Colon (tissue), 2 donors: ENCODE measurements around the gene UST.
"Not testable (repeated sequence)": the region's sequence is repeated elsewhere in the genome, so short reads cannot be mapped to it uniquely, and the experiment has no call there.

Source experiments
- FAIRE-seq: peaks from 2 replicates; lab custom pipeline; 2012; peaks lifted over from hg19 to GRCh38; lab: Jason Lieb, UNC
- donor health status: control.
- donor health status: control.

UST gene

DNA sequence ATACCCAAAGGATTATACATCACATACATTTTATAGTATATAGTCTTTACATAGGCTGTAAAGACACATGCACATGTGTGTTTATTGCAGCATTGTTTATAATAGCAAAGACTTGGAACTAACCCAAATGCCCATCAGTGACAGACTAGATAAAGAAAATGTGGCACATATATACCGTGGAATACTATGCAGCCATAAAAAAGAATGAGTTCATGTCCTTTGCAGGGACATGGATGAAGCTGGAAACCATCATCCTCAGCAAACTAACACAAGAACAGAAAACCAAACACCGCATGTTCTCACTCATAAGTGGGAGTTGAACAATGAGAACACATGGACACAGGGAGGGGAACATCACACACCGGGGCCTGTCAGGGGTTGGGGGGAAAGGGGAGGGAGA is 231.5 kb downstream of the UST start:
- not testable (repeated sequence) for FAIRE-seq

DNA sequence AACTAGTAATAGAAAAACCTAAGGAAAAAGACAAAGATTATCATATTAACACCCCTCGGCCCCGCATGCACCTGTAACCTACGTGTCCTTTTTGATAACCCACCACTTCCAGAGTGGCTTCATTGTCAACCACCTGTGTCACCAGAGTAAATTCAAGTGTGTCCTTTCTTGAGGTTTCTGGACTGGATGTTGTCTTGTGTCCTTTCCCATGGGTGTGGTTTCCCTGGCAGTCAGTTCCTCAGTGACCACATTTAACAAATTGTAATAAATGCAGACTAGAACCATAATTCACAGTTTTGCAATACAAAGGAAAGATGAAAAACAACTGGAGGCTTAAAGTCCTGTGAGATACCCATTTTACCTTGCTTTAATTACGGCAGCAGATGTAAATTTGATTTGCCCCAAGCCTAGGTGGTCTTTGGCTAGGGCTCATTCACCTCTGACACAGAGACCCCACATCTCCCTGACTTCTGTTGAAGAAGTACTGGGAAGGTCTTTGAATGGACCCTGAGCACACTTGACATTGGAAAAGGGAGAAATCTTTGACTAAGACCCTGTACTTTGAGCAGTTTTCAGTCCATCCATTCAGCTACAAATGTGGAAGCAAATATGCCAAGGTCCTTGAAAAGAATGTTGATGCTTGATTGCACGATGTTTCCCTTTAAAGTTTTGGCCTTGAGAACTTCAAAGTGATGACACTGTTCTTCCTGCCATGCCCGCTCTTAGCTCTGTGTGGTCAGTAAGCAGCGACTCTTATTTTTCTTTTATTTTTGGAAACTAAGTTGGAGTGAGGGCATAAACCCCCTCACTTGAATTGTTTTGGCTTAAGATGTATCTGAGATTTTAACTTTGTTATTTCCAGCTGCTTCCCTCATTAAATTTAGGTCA is 232.4 kb downstream of the UST start:
- FAIRE-seq, result no peak

DNA sequence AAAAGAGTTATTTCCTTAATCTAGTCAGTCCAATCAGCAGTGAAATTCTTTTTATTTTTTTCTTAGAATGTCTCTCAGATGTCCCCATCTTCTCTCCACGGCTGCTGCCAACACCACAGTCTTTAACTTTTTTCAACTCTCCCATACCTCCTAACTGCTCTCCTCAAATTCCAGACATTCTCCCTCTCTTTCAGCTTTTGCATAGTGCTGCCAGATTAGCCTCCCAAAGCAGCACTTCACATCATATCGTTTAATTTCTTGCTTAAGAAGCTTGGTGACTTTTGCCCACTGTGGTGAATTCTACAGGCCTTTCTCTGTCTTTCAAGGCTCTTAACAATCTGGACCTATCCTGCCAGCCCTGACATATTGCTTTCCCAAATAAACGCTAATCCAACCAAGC is 233.4 kb downstream of the UST start:
- FAIRE-seq, result no peak

DNA sequence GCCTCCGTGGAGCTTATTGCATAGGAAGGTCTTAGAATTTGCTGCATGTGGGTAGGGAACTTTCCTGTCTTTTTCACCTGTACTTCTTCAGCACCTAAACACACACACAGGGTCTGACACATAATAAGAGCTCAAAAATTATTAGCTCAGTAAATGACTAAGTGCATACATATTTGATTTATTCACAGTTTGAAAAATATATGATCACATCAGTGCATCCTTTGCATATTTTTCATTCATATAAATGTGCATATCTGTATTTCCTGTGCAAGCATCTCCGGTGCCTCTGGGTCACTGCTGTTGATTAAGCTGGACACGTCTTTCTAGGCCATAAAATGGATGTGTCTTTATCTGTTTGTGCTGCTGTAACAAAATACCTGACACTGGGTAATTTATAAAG is 234.7 kb downstream of the UST start:
- FAIRE-seq, result no peak

DNA sequence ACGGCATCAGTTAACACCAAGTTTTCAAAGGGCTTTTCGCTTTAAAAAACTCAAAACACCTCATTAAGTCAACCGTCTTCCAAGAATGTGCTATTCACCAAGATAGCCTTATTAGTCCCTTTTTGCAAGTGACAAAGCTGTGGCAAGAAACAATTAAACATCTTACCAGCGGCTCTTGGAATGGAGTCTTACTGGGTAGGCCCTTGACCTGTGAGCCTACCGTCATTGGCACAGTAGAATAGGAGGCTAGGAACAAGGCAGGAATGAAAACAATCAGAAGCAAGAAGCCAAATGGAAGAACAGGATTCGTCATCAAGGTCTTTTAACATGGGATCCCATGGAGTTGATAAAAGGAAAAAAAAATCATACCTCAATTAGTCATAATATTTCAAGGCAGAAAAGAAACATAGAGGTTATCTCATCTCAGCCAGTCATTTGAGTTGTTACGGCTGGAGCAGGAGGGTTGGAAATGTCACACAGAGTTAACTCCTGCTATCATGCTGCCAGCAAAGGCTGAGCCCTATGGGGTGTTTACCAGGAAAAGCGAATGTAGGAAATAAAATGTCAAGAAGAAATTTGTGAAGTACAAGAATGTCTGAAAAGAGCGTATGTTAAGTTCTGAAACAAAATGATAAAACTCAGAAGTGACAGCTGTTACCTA is 236.4 kb downstream of the UST start:
- no peak for FAIRE-seq

DNA sequence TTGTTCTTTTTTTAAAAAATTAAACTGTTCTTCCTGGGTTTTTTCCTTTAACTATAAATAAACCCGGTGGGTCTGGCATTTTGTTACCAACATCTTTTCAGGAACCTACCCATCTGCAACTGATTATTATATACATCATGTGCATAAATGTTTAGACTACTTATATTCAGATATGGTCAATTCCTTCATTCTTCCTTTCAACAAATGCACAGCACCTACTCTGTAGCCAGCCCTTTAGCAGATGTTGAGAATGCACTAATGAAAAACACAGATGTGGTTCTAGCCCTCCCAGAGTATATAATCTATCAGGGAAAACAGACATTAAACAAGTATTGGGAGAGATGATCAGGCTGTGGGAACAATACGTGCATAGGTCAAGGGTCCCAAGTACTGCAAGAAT is 237.1 kb downstream of the UST start:
- no peak for FAIRE-seq

DNA sequence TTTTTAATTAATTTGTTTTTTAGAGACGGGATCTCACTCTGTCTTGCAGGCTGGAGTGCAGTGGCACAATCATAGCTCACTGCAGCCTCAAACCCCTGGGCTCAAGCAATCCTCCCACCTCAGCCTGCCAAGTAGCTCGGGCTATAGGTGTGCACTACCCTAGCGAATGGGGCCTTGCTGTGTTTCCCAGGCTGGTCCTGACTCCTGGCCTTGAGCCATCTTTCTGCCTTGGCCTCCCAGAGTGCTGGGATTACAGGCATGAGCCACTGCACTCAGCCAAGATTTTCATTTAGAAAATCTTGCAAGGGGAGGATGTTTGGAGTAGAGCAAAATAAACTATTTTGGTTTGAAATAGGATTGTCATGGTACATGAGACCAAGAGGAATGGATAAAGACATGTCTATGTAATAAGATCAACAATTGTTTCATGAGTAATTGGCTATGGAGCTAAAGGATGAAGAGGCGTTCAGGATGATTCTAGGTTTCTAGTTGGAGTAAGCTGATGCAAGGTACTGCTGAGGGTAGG is 237.8 kb downstream of the UST start:
- FAIRE-seq, result no peak

DNA sequence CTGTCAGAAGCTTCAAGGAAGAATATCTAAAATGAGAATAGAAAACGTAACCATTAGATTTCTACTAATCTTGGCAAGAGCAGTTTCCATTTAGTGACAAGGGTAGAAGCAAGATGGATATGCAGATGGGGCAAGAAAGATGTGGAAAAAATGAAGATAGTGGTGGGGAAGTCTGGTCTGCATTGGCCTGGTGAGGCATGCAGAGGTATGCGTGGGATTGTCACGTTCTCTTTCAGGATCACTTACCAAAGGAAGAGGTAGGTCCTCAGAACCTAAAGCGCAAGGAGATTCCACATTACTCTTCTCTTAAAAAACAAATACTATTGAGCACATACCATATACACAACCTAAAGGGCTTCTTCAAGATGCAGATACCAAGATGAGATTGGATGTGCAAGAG is 238.7 kb downstream of the UST start:
- FAIRE-seq, result no peak

DNA sequence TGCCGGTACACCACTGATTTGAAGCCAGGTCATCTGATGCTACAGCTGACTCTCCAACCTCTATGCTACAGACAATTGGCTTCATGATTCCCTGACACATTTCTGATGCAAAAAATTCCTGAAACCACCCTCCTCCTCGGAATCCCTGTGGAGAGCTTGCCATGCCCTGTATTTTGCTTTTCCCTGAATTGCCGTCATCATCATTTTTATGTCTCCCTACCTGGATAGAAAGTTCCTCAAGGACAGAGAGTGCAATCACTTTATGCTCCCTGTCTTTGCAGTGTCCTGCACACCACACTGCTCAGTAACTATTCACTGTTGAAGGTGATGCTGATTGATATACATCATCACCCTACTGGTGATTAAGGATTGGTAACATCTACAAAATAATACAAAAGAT is 239.8 kb downstream of the UST start:
- no peak for FAIRE-seq

DNA sequence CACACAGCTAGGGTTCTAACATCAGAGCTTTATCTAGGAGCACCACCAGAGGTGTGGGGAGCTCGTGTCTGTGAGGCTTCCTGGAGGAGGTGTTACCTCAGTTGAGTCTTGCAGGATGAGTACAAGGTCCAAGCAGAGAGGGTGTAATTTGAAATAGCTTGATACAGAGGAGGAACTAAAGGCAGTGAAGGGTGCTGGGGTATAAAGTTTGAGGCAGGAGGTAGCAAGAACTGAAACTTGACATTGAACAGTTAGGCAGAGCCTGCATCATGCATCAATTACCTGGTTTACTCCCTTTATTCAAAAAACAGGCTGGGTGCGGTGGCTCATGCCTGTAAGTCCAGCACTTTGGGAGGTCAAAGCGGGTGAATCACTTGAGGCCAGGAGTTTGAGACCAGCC is 241.2 kb downstream of the UST start:
- FAIRE-seq, result no peak

DNA sequence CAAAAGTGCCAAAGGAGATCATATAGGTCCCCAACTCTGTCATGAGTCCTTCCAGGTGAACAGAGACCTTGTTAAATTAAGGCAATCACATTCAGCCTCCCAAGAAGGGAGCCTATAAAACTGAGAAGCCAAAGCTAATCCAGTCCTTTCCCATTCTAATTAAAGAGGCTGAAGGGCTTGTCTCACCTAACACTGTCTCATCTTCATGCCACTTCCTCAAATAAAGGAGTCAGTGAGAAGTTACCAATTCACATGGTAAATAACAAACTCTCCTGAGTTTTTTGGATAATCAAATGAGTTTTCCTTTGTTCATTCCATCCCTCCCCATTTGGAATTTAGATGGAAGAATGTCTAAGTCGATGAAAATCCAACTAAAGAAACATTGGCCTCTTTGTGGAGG is 242.8 kb downstream of the UST start:
- no peak for FAIRE-seq

DNA sequence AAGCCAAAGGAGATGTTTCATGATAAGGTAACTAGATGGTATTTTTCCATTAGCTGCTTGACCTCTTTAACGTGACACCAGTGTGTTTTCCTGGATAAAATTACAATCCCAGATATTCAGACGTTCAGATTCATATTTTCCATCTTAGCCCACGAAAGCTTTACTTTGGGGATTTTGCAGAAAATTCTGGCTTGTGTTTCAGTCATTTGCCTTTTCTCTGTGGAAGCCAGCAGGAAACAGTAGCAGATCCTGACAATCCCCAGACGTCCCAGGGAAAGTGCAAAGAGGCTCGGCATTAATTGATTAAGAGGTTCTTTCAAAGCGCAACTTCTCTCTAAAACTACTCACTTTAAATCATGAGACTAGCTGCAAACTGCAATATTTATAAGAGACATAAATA is 243.6 kb downstream of the UST start:
- FAIRE-seq, result no peak

DNA sequence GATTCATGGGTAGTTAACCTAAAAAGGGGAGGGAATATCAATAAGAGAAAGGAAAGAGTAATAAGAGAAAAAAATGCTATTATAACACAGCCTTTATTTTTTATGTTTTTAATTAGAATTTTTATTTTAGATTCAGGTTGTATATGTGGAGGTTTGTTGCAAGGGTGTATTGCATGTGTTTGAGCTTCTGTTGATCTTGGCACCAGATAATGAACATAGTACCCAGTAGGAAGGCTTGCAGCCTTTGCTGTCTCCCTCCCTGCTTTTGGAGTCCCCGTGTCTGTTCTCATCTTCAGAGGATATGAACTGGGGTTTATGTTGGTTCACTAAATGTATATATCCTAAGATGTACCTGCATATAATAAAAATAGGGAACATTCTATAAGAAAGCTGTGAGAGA is 250.0 kb downstream of the UST start:
- no peak for FAIRE-seq

DNA sequence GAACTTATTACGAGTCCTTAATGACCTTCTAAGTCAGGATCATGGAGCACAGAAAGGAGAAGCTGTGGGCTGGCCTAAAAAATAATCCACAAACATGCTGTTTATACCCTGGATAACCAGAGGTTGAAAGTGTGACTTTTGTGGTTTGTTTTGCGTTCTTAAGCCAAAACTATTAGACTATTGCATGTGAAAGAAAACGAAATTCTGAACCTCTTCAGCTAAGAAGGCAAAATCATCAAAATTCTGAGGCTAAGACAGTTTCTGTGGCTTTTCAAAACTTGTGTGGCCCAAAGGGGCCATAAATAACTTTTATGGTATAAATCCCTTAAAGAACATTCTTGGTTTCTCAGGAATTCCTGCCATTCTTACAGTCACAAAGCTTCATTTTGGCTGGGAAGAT is 251.0 kb downstream of the UST start:
- FAIRE-seq, result no peak

DNA sequence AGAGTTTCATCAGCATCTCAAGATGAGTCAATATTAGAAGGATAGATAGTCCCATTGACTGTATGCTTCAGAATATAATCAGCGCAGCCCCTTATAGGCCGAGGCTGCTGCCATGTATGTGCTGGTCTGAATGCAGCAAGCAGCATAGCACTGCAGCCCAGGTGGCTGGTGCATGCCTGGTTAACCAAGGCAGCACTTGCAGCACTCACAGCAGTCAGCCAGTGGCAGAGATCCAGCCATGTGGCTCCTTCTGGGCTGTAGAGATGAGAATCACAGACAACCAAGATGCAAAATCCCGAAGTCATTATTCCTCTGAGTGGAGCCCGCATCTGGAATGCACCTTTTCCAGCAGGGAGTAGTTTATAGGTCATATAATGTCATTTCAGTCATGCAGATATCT is 251.9 kb downstream of the UST start:
- FAIRE-seq, result no peak

DNA sequence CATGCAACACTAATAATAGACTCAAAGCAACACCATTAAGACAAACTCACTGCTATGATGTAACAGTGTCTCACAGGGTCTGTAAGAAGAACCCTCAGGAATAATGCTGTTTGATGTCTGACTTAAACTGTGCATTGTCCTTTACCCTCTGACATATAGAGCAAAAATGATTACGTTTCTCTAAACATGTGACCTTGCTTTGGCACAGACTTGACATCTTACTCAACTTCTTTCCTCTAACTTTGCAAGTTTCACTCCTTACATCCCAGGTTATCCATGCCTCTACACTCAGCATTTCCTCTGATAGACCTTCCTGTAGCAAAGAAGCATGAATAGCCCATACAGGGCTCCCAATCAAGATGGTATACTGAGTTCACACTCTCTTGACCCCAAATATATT is 252.7 kb downstream of the UST start:
- no peak for FAIRE-seq

DNA sequence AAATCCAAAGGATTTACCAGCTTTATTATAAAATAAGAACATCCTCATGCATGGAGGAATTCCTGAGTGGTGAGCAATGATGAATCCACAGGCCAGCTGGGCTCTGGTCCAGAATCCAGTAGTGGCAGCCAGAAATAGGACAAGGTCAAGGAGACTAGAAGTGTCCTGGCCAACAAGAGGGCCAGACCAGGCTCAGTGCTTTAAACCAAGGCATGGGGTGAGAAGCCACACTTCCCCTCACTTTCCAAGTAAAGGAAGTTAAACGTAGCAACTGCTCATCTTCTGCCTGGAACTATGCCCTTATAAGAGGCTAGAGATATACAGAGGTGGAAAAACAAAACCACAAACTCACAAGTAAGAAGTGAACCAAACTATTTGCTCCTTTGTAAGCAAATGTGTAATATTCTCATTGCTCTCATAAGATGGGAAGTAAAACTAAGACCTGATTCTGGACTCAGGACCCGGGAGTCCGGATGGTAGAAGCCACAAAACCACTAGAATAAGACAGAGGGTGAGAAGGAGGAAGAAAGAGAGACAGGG is 253.2 kb downstream of the UST start:
- no peak for FAIRE-seq

DNA sequence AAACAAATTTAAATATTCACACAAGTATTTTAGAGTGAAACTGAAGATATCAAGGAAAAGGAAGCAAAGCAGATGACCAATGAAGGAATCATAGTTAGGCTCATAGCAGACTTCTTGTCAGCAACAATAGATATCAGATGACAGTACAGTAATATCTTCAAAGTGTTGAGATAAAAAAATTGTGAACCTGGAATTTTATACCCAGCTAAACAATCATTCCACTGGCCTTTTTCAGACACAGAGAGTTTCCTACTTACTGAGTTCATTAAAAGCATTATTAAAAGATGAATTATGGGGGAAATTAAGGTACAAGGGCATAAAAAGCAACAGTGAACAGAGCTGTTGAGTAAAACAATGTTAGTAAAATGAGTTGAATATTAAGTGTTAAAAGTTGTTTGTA is 254.6 kb downstream of the UST start:
- no peak for FAIRE-seq

DNA sequence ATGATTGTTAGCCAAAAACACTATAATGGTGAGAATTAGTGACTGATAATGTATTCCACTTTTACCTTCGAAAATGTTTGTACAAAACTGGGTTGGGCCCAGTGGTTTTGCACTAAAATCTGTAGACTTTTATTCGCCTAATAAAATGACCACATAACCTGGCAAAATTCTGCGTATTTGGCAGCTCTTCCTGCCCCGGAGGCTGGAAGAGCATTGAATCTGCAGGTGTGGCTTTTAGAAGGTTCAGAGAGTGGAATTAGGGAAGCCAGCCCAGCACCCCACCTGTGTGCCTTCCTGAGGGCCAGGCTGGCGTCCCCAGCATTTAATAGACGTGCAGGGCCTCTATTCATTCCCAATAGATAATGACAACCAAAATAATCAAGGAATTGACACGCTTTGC is 256.7 kb downstream of the UST start:
- no peak for FAIRE-seq

DNA sequence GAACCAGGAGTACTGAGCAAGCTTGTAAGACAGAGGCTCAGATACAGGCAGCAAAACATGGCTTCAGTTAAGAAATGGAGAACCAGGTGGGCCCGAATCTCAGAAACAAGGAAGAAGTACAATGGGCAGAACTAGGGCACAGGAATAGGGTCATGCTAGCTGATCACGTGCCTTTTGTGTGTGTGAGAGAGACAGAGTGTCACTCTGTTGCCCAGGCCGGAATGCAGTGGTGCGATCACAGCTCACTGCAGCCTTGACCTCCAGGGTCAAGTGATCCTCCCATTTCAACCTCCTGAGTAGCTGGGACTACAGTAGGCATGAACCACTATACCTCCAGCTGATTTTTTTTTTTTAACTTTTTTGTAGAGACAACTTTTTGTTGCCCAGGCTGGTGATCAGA is 257.8 kb downstream of the UST start:
- no peak for FAIRE-seq

DNA sequence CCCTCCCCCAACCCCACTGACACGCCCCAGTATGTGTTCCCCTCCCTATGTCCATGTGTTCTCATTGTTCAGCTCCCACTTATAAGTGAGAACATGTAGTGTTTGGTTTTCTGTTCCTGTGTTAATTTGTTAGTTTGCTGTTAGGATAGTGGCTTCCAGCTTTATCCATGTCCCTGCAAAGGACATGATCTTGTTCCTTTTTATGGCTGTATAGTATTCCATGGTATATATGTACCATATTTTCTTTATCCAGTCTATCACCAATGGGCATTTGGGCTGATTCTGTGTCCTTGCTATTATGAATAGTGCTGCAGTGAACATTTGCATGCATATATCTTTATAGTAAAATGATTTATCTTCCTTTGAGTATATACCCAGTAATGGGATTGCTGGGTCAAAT is 259.4 kb downstream of the UST start:
- not testable (repeated sequence) for FAIRE-seq

DNA sequence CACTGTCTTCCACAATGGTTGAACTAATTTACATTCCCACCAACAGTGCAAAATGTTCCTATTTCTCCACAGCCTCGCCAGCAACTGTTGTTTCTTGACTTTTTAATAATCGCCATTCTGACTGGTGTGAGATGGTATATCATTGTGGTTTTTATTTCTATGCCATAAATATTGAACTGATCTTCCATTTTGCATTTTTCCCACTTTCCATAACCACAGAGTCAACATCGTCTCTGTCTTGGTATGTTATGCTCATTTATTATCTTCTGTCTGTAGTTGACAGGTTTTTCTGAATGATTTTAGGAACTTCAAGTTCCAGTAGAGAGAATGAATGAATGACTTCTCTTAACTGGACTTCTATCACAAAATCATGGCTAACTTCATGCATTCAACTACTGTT is 259.8 kb downstream of the UST start:
- no peak for FAIRE-seq

DNA sequence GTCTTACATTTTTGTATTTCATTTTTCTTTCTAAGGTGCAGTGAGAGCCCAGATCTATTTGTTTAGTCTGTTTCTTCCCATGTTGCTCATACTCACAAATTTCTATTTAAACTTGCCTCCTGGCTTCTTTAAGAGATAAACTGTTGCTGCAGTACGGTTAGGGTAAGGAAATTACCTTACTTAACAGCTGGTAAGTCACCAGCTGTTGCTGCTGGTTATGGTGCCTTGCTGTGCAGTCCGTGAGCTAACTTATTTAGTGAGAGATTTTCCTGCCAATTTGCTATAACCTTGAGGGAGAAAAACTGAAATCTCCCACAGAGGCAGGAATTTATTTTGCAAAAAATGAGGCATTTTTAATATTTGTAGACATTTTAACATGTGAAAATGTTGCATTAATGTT is 261.0 kb downstream of the UST start:
- no peak for FAIRE-seq
